Activated CD4-positive, alpha-beta T cell treated with anti-CD3 and anti-CD28 coated beads, Interleukin-2, amount 50 U/mL, for 16 hours (primary cell): Measurements from ENCODE around the gene ANKK1.

Experiments used
- DNase-seq: peaks from one replicate; pipeline ENCODE4 v3.0.0-alpha.2; 2020

The ANKK1 gene, protein sequence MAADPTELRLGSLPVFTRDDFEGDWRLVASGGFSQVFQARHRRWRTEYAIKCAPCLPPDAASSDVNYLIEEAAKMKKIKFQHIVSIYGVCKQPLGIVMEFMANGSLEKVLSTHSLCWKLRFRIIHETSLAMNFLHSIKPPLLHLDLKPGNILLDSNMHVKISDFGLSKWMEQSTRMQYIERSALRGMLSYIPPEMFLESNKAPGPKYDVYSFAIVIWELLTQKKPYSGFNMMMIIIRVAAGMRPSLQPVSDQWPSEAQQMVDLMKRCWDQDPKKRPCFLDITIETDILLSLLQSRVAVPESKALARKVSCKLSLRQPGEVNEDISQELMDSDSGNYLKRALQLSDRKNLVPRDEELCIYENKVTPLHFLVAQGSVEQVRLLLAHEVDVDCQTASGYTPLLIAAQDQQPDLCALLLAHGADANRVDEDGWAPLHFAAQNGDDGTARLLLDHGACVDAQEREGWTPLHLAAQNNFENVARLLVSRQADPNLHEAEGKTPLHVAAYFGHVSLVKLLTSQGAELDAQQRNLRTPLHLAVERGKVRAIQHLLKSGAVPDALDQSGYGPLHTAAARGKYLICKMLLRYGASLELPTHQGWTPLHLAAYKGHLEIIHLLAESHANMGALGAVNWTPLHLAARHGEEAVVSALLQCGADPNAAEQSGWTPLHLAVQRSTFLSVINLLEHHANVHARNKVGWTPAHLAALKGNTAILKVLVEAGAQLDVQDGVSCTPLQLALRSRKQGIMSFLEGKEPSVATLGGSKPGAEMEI

GRCh38 chr11:113387605-113388211 lies at the start of gene ANKK1:
TSS of gene ANKK1 (plus strand) at chr11:113387779. CDS start at chr11:113387885, 106 bp downstream.
- DNase-seq, result no peak

DNA sequence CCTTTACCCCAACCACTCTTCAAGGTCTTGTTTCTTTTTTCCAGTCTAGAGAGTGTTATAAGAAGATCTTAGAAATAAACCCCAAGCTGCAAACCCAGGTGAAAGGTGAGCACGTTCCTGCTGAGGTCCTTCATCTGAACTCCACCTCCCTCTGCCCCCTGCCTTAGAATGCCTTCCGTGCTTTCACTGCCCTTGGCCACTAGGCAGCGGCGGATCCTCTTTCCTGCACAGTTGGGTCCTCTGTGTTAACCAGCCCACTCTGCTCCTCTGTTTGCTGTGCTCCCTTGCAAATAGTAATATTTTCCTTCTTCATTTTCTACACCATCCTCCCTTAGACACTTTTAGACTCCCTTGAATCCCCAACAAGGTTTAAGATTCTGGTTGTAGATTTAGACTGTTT lies 48.8 kb upstream of the ANKK1 start:
- DNase-seq, result no peak

GRCh38 chr11:113339929-113340589 lies 47.5 kb upstream of the ANKK1 start:
- no peak for DNase-seq

GRCh38 chr11:113341388-113342165 lies 46.0 kb upstream of the ANKK1 start:
- no peak for DNase-seq

DNA sequence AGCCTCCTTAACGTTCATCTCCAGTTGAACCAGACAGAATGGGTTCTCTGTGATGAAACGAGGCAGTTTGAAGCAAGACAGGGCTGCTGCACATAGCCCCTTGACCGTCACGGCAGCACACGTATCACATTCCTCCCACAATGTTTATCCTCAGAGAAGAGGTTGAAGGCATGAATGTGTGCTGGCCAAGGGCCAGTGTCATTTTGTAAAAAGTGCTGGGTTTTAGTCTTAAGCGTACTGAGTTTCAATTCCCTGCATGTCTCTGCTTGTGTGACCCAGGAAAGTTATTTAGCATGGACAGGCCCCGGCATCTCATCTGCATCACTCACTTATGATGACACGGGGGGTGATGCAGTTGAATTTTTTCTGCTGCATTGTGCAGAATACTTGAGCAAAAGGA lies 41.6 kb upstream of the ANKK1 start:
- DNase-seq, result no peak

DNA sequence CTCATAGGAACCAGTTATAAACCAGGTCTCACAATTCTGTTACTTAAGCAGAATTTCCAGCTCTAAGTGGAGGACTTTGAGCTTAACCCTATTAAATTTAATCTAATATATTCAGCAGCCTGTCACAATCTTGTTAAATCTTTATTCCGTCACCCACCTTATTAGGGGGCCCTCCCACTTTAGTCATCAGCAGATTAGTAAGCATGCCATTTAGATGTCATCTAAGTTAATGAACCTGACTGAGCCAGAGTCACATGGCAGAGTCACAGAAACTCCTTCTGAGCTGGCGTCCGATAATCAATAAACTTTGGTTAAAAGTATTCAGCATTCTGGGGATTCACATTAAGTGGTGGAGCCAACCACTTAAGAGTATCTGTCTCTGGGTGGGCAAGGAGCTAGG lies 38.1 kb upstream of the ANKK1 start:
- no peak for DNase-seq

DNA sequence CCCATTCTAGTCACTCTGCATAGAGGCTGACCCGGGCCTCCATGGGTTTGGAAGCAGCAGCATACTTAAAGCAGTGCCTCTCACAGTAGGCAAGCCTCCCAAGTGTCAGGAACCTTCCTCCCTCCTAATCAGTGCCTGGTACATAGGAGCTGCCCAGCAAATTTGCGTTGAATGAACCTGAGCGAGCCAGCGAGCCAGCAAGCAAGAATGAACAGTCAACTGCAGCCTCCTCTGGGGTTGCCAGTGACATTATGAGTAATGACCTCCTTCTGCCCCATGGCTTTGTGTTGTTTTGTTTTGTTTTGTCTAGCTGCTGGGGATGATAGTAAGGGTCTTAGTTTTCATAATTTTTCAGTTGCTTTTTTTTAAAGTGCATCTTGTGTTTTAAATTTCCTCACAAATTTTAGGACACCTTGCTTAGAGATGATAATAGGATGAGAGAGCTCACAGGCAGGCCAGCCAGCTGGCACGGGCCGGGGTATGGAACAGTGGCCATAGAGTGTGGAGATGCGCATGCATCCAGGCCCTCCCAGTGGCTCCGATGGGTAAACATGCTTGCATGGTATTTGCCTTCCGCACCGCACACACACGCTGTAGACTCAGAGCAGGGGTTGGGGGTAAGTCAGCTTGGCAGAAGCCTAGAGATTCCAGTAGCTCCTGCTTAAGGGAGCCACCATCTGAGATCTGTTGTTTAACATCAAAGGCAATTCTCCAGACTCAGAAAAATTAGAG lies 37.1 kb upstream of the ANKK1 start:
- no peak for DNase-seq

DNA sequence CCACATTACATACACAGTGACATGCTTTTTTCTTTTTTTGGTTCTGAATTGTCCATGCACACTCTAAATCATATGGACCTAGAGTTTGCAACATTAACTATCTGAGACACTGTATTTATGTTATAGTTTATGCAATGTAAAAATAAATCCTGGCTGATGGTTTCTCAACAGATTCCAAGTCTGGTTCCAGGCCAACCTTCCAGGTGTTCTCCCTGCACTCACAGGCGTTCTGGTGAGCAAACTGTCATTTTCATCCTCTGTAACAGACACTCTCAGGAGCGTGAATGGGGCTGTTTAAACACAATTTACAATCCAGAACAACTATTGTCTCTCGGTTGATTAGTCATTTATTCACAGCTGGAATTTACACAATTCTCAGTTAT lies 36.5 kb upstream of the ANKK1 start:
- DNase-seq, result no peak

GRCh38 chr11:113351480-113351879 lies 36.1 kb upstream of the ANKK1 start:
- DNase-seq, result no peak

GRCh38 chr11:113356203-113356602 lies 31.4 kb upstream of the ANKK1 start:
- DNase-seq, result no peak

DNA sequence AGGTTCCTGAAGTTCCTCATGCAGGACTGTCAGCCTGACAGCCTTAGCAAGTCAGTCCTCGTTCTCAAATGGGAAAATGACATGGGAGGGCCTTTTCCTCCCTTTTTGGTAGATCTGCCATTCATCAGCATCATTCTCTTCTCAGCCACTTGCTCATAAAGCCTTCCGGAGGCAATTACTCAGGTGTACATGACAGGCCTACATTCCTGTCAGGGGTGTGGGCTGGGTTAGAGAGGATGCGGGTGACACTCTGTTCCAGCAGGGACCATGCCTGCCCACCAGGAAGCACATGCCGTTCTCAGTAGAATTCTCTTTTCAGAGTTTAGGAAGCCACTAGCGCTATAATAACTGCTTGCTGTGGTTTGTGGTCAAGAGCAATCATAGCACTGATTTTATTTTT lies 24.2 kb upstream of the ANKK1 start:
- DNase-seq, result no peak

DNA sequence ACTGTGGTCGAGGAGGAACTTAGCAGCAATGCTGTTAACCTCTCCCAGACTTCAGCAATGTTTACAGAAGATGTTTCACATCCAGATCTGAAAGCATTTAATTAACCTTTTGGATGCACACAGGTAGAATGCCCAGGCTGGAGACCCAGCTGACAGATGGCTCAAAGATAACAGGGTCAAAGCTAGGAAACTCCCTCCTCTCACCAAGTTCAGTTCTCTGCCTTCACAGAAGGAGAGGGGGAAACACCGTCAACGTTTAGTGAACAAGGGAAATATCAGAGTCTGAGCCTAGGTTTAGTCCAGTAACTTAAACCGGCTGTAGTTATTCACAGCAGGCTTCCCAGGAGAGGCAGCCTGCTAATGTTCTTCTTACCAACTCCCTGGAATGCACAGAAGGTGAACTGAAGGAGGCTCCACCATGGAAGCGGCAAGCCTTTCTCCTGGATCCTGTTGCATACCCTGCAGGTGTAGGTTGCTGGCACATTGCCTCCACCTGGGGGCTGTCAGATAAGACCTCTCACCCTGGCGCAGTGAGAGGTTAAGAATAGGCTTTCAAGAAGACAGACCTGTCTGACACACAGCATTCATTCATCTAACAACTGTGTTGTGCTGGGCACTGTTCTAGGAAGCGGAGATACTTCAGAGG lies 23.5 kb upstream of the ANKK1 start:
- DNase-seq, result no peak

GRCh38 chr11:113365895-113366294 lies 21.7 kb upstream of the ANKK1 start:
- no peak for DNase-seq

GRCh38 chr11:113369411-113369810 lies 18.2 kb upstream of the ANKK1 start:
- DNase-seq, result no peak

DNA sequence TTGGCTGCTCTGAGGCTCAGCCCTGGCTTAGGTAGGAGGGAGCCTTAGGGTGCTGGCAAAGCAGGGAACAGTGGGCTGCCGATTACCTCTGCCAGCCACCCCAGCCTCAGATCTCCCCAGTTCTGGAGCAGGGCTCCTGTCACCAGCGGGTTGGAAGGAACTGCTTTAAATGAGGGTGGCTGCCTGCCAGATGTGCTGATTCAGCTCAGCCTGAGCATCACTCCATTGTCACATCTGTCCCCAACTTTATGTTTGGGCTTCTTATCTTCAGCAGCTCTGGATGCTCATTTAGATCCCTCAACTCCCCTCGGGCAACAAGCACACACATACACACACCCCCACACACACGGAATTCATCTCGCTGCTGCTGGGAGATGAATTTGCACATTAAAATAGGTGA lies 16.9 kb upstream of the ANKK1 start:
- no peak for DNase-seq

- no peak for DNase-seq
Observed at GRCh38 chr11:113372309-113372708, 15.3 kb upstream of the ANKK1 start.

- no peak for DNase-seq
Observed at GRCh38 chr11:113373306-113373705, 14.3 kb upstream of the ANKK1 start.

DNA sequence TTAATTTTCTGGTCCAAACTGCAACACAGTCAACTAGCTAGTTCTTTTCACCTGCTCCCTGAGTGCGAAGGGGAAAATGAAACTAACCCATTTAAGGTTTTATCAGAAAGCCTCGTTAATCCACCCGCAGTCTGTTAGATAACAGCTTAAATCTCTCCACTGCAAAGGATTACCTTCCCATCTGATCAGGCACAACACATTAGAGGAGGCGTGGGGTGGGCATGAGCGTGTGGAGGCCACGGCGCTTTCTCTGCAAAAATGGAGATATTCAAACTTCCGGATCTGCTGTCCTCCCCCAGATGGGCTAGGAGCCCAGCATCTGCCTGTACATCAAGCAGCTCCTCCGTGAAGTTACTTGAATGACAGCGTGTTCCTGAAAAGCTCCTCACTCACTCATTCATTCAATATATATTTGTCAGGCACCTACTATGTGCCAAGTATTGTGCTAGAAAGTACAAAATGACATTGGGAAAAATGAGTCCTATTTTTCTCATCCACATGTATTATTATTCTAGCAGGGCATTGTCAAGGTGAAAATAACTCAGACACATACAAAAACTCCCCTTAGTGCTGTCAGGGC lies 13.5 kb upstream of the ANKK1 start:
- no peak for DNase-seq

DNA sequence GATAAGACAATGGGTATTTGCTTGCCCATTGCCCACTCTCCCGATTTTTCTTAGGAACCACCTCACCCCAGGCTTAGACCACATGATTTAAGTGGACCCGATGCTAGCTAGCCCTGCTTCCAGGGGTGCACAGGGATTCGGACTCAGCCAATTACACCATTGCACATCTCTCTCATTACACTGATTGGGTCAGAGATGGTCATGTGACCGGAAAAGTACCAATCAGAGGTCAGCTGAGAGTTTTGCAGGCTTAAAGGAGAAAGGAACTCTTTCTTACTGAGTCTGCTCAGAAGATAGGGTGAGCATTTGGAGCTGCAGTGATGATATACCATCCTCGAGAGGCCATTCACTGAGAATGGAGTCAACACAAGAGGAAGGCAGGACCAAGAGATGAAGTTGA lies 12.2 kb upstream of the ANKK1 start:
- DNase-seq, result no peak

- DNase-seq, result no peak
Observed at GRCh38 chr11:113376156-113376555, 11.4 kb upstream of the ANKK1 start.
